Activated CD4-positive, CD25-positive, alpha-beta regulatory T cell treated with anti-CD3 and anti-CD28 coated beads, Interleukin-2, amount 50 U/mL, for 72 hours (primary cell): ENCODE data around the gene SLC50A1.

Experiments used
- DNase-seq: peaks from one replicate; pipeline ENCODE4 v3.0.0; 2021

Gene SLC50A1

GRCh38 chr1:155135415-155136028 lies at the start of gene SLC50A1:
Gene SLC50A1, plus strand, starts transcription at chr1:155135852. Its CDS starts 60 bp downstream, at chr1:155135912.
- DNase-seq = peak; percentile 96

- DNase-seq = peak; percentile 86
Observed at GRCh38 chr1:155086128-155086741, 49.4 kb upstream of the SLC50A1 start.

- no peak for DNase-seq
Observed at GRCh38 chr1:155086856-155087535, 48.7 kb upstream of the SLC50A1 start.

GRCh38 chr1:155091071-155092051 lies 44.3 kb upstream of the SLC50A1 start:
- peak; percentile 87 for DNase-seq

- no peak for DNase-seq
Observed at GRCh38 chr1:155092131-155092530, 43.5 kb upstream of the SLC50A1 start.

- DNase-seq = no peak
Observed at GRCh38 chr1:155092641-155093040, 43.0 kb upstream of the SLC50A1 start.

GRCh38 chr1:155093911-155094621 lies 41.6 kb upstream of the SLC50A1 start:
- DNase-seq = no peak

- DNase-seq = no peak
Observed at GRCh38 chr1:155094622-155094948, 41.1 kb upstream of the SLC50A1 start.

- DNase-seq = no peak
Observed at GRCh38 chr1:155099331-155099730, 36.3 kb upstream of the SLC50A1 start.

- no peak for DNase-seq
Observed at GRCh38 chr1:155103325-155103724, 32.3 kb upstream of the SLC50A1 start.

- no peak for DNase-seq
Observed at GRCh38 chr1:155104605-155105534, 30.8 kb upstream of the SLC50A1 start.

- DNase-seq = no peak
Observed at GRCh38 chr1:155105604-155106011, 30.0 kb upstream of the SLC50A1 start.

GRCh38 chr1:155106862-155107261 lies 28.8 kb upstream of the SLC50A1 start:
- no peak for DNase-seq

GRCh38 chr1:155107309-155108264 lies 28.1 kb upstream of the SLC50A1 start:
- DNase-seq = no peak

- no peak for DNase-seq
Observed at GRCh38 chr1:155108296-155108695, 27.4 kb upstream of the SLC50A1 start.

GRCh38 chr1:155110381-155110780 lies 25.3 kb upstream of the SLC50A1 start:
- no peak for DNase-seq

GRCh38 chr1:155110826-155111225 lies 24.8 kb upstream of the SLC50A1 start:
- DNase-seq = no peak

GRCh38 chr1:155113450-155113980 lies 22.1 kb upstream of the SLC50A1 start:
- no peak for DNase-seq

GRCh38 chr1:155116113-155116764 lies 19.4 kb upstream of the SLC50A1 start:
- DNase-seq = no peak
